ENCODE results near the gene FCGBP.
"Not testable (repeated sequence)": the region's sequence is repeated elsewhere in the genome, so short reads cannot be mapped to it uniquely, and the experiment has no call there.

Gene FCGBP

DNA sequence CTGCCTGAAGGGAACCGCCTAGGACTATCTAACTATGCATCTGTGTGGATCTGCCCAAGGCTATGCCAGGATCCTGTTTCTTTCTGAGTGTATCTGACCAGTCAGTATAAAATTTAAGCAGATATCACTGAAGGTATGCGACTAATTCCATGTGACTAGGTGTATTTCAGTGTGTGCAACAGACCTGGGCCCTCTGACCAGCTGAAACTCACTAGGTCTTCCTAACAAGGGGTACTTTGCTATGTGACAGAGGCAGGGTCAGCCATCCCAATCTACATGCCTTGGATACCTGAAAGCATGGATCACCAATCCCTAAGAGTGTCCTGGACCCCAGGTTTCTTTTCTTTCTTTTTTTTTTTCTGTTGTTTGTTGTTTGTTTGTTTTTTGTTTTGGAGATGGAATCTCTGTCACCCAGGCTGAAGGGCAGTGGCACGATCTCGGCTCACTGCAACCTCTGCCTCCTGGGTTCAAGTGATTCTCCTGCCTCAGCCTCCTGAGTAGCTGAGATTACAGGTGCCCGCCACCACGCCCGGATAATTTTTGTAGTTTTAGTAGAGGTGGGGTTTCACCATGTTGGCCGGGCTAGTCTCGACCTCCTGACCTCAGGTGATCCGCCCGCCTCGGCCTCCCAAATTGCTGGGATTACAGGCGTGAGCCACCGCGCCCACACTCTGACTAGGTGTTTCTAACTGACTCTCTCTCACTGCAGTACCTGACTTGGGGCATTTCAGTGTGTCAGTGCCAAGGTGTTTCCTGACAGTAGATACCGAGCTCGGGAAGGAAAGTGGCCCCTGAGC lies 43.5 kb downstream of the FCGBP start:
- no peak for DNase-seq (ENCODE audit: low read depth)

DNA sequence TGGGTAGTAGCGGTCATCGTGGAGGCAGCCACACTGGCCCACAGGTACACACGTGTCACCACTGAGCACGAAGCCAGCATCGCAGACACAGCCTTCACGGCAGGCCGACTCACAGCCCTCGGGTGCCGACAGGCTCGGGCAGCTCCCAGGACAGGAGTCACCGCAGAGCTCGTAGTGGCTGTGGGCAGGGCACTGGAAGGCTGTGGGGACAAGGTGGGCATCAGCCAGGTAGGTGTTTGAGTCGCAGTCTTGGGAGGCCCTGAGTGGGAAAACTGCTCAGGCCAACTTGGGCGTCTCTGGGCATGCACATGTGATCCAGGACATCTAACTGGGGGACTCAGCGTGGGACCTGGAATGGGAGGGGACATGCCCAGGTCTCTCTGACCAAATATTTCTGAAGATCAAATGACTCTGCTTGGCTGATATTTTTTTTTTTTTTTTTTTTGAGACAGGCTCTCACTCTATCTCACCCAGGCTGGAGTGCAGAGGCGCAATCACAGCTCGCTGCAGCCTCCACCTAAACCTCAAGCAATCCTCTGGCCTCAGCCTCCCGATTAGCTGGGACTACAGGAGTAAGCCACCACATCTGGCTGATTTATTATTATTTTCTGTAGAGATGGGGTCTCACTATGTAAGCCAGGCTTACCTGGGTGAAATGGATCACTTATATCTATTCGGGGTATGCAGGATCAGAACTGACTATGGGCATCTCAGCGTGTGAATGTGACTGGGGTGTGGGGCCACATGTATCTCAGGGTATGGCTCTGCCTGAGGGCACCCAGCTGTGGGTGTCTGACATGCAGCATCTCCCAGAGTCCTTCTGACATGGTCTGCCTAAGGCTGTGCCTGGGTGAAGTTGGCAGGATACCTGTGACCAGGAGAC lies 44.3 kb downstream of the FCGBP start:
- DNase-seq (ENCODE audit: low read depth): not testable (repeated sequence)

DNA sequence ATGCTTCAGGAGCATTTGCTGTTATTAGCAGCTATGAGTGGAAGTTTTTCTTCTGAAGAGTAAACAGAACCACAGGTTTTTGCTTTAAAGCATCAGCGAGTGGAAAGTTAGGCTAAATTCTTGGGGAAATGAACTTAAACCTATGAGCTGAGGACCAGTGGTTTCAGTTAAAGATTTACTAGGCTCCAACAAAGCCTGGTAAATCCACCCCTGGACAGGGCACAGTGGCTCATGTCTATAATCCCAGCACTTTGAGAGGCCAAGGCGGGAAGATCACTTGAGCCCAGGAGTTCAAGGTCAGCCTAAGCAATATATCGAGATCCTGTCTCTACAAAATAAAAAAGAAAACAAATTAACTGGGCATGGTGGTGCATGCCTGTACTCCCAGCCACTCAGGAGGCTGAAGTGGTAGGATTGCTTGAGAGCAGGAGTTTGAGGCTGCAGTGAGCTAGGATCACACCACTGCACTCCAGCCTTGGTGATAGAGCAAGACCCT lies 46.9 kb downstream of the FCGBP start:
- DNase-seq (ENCODE audit: low read depth): not testable (repeated sequence)

DNA sequence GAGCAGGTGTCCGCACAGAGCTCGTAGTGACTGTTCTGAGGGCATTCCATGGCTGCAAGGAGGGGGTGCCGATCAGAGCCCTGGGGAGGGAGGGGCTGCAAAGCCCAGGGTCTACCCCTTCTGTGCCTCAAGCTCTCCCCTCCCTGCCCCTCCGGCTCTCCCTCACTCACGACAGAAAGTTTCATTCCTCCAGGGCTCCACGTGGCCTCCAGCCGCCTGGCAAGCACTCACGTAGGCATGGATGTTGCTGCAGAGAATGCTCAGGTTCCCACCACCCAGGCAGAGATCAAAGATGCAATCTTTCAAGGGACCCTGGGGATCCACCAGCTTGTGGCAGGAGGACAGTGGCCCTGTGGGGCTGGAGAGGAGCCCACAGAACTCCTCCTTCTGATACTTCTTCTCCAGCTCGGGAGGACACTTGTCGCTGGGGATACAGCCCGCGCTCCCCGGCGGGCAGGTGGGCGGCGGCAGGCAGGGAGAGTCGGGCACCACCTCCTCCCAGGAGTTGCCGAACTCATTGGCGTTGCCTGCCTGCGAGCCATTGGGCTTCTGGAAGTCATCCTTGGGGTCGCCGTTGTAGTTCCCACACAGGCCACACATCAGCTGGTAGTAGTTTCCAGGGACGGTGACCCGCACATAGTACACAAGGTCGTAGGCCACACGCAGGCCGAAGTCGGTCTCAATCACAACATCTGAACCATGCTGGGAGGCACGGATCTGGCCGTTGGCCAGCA lies 48.4 kb downstream of the FCGBP start:
- DNase-seq (ENCODE audit: low read depth): not testable (repeated sequence)

DNA sequence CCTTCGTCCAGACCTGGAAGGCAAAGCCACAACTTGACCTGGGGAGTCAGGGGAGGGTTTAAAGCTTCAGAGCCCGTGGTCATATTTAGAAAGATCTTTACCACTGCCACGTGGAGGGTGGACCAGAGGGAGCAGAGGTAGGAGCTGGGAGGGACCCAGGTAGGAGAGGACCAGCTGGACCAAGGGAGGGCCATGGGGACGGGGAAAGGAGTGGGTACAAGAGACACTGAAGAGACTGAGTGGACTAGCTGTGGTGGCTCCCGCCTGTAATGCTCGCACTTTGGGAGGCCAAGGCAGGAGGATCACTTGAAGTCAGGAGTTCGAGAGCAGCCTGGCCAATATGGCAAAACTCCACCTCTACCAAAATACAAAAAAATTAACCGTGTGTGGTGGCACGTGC lies 49.7 kb downstream of the FCGBP start:
- DNase-seq (ENCODE audit: low read depth): not testable (repeated sequence)
